ENCODE results near the gene NELFCD.

GRCh38 chr20:59007665-59008511 is 26.8 kb downstream of the NELFCD start:
- TF ChIP-seq ZSCAN23 (tag by site-specific recombination; IDR thresholded peaks at IDR 0.05) (no peak), ZNF629 (tag by site-specific recombination; IDR thresholded peaks at IDR 0.05) (no peak)

Measured in HEK293 (cell line).